Uterus (tissue), 2 donors: ENCODE data around the gene CFAP97.

Source experiments
- CTCF ChIP-seq, 4 experiments: fragments of 200-600 bp in 2 of 4; fragments of 450-650 bp in 2 of 4; sonication (generic) in 2 of 4; IDR thresholded peaks; one replicate each; pipeline ENCODE4 v1.5.1; 2016 to 2019; ENCODE audit warnings: antibody characterized with exemption in 4 of 4, mild to moderate bottlenecking in 2 of 4, moderate library complexity in 1 of 4
- POLR2A ChIP-seq, 2 donors: fragments of 450-650 bp; IDR thresholded peaks; one replicate each; pipeline ENCODE4 v1.6.1; 2016; ENCODE audit warnings: antibody characterized with exemption in 2 of 2, mild to moderate bottlenecking in 1 of 2, moderate library complexity in 1 of 2

DNA sequence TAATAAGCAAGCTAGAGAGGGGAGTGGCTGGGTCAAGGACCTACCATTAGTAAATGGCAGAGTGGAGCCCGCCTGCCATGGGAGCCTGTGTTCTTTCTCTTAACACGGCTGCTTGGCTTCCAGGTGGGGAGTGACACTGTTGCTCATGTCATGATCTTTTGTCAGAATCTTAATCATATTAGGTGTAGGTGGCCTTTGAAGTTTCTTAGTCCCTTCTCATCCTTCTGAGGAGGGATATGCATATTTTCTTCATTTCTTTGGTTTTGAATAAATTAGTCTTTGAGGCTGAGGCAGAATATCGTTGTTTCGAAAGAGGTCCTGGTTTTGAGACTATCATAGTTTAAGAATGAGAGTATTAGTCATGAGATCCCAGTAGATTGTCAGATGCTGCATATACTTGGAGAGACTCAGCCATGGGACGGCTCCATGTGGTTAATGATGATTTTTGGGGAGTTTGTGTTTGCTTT, 34.4 kb upstream of the CFAP97 start:
- TF ChIP-seq POLR2A (IDR thresholded peaks at IDR 0.05) (no peak), CTCF (IDR thresholded peaks at IDR 0.05) (no peak)
